Stimulated activated CD4-positive, alpha-beta T cell treated with anti-CD3 and anti-CD28 coated beads, Interleukin-4, amount 100 ng/mL, for 4 hours (primary cell): ENCODE results near the gene TSC2.
"Not testable (repeated sequence)": the region's sequence is repeated elsewhere in the genome, so short reads cannot be mapped to it uniquely, and the experiment has no call there.

Experiments
- DNase-seq, 2 experiments: peaks; one replicate each; pipeline ENCODE4 v3.0.0-alpha.2; 2020

Gene TSC2

GRCh38 chr16:2108446-2109270 lies 60.9 kb downstream of the TSC2 start:
- not testable (repeated sequence) for DNase-seq

GRCh38 chr16:2109271-2109580 lies 61.4 kb downstream of the TSC2 start:
- not testable (repeated sequence) for DNase-seq

- not testable (repeated sequence) for DNase-seq
Measured at GRCh38 chr16:2109872-2110271, 62.1 kb downstream of the TSC2 start.

GRCh38 chr16:2110332-2111008 lies 62.7 kb downstream of the TSC2 start:
- DNase-seq, result not testable (repeated sequence)

GRCh38 chr16:2111009-2111353 lies 63.2 kb downstream of the TSC2 start:
- not testable (repeated sequence) for DNase-seq

GRCh38 chr16:2111412-2112335 lies 63.9 kb downstream of the TSC2 start:
- DNase-seq, result not testable (repeated sequence)

- DNase-seq, result not testable (repeated sequence)
Measured at GRCh38 chr16:2112539-2113106, 64.8 kb downstream of the TSC2 start.

GRCh38 chr16:2114225-2114624 lies 66.4 kb downstream of the TSC2 start:
- not testable (repeated sequence) for DNase-seq

- not testable (repeated sequence) for DNase-seq
Measured at GRCh38 chr16:2114885-2115590, 67.3 kb downstream of the TSC2 start.

GRCh38 chr16:2115591-2115973 lies 67.8 kb downstream of the TSC2 start:
- no peak for DNase-seq

- not testable (repeated sequence) for DNase-seq
Measured at GRCh38 chr16:2116428-2116827, 68.6 kb downstream of the TSC2 start.

- DNase-seq, result not testable (repeated sequence)
Measured at GRCh38 chr16:2117341-2117740, 69.6 kb downstream of the TSC2 start.

GRCh38 chr16:2117960-2118722 lies 70.4 kb downstream of the TSC2 start:
- DNase-seq, result not testable (repeated sequence)

GRCh38 chr16:2121325-2121724 lies 73.5 kb downstream of the TSC2 start:
- peak in 1 of 2 experiments; percentile 23 for DNase-seq

- DNase-seq, result no peak
Measured at GRCh38 chr16:2121853-2122252, 74.1 kb downstream of the TSC2 start.

- DNase-seq, result no peak
Measured at GRCh38 chr16:2122429-2122828, 74.6 kb downstream of the TSC2 start.

- DNase-seq, result not testable (repeated sequence)
Measured at GRCh38 chr16:2122934-2123683, 75.3 kb downstream of the TSC2 start.

- DNase-seq, result not testable (repeated sequence)
Measured at GRCh38 chr16:2123706-2124376, 76.1 kb downstream of the TSC2 start.

GRCh38 chr16:2124377-2124693 lies 76.5 kb downstream of the TSC2 start:
- not testable (repeated sequence) for DNase-seq
